Measurements from ENCODE around the gene OPN4. TPM values are rescaled to one million over a fixed set of nuclear protein-coding genes. Genes with fewer than 3 reads are reported as not detected.

The OPN4 gene
- total and polyA plus RNA-seq, 9 of the 15 experiments (the other 6 are each of a cell fraction or from before 2014, with no cell fraction given): not detected

- Histone ChIP-seq H4K20me1 (replicated peaks; ENCODE audit: control insufficient read depth, insufficient read depth, low read length) (no peaks in the 10 kb centered on the region), H3K9me1 (ENCODE audit: control insufficient read depth, insufficient read depth, low read length) (no peaks in the 10 kb centered on the region), H3K9me3 (replicated peaks; ENCODE audit: control insufficient read depth, insufficient read depth, low read depth, low read length) (no peaks in the 10 kb centered on the region), H3K4me2 (ENCODE audit: insufficient read depth, low read length) (no peak overlapping the region), H3K27me3 (ENCODE audit: control insufficient read depth in 2 of 2, insufficient read depth in 2 of 2, low read length in 2 of 2) (peaks cover 7 to 29% of the 10 kb centered on the region in 2 experiments; a peak in 4 of 5 replicates), H3K9ac (ENCODE audit: insufficient read depth in 1 of 2, low read depth in 2 of 2, low read length in 2 of 2) (peak overlapping the region in 1 of 2 experiments; percentile 13; a peak in 1 of 4 replicates), H3K27ac (ENCODE audit: extremely low read depth, low read depth, low read length) (no peak overlapping the region), H3K4me1 (replicated peaks in 1 of 2; ENCODE audit: control insufficient read depth in 2 of 2, insufficient read depth in 2 of 2, low read length in 2 of 2) (peaks cover 3 to 32% of the 10 kb centered on the region in 2 experiments; a peak in 4 of 5 replicates), H3K36me3 (ENCODE audit: control insufficient read depth, insufficient read depth, low read length) (no peaks in the 10 kb centered on the region), H2AFZ (ENCODE audit: low read depth, low read length) (no peak overlapping the region), H3K4me3 (no peak overlapping the region), H3K79me2 (ENCODE audit: control insufficient read depth, insufficient read depth, low read length) (no peaks in the 10 kb centered on the region)
- ATAC-seq (peak; percentile 75), FAIRE-seq (no peak), DNase-seq (ENCODE audit: extremely low read depth in 1 of 4, low spot score in 3 of 4) (peak; percentile 28 to 38 (median 36))
- WGBS (ENCODE audit: insufficient coverage, low coverage, missing lambda C conversion rate): 0% methylated on average over 9 of the region's 9 CpGs
- no TSS peak for BruUV-seq (replicated peaks)
- in situ Hi-C loops (cut with MboI): no loop called here
- POLR2A ChIA-PET: interaction anchor here (0.5 to 1.2 kb wide), 6 partner anchors 18 to 369 kb away, joined by 3 to 4 read pairs (median 4); no protein-coding TSS in a partner anchor
- intact Hi-C loops (cut with micrococcal nuclease): no loop called here
- CTCF ChIA-PET (ENCODE audit: low intra/inter-chr PET ratio): no interaction called here
- TF ChIP-seq SMC3 (conservative IDR thresholded peaks at IDR 0.05; ENCODE audit: insufficient read depth, low read depth, low read length) (0 out of 2 replicates have a peak, but pooled peaks have one; percentile 16), SRF (CRISPR knock-in tag; IDR thresholded peaks at IDR 0.05) (peak in 1 of 2 experiments; percentile 30; a peak in 1 of 4 replicates), ZNF184 (CRISPR knock-in tag; IDR thresholded peaks at IDR 0.05) (no peak), ZNF165 (CRISPR knock-in tag; IDR thresholded peaks at IDR 0.05; ENCODE audit: borderline replicate concordance) (no peak), MAZ (CRISPR knock-in tag; conservative IDR thresholded peaks at IDR 0.05 in 1 of 2, IDR thresholded peaks at IDR 0.05 in 1 of 2) (peak; percentile 72 to 84; a peak in 3 of 4 replicates), TFAP4 (CRISPR knock-in tag; IDR thresholded peaks at IDR 0.05; ENCODE audit: borderline replicate concordance) (peak; percentile 27; the same call in 1 of the 2 replicates), VEZF1 (CRISPR knock-in tag; IDR thresholded peaks at IDR 0.05) (peak; percentile 42; the same call in 1 of the 2 replicates), SRSF7 (optimal IDR thresholded peaks at IDR 0.05; ENCODE audit: low read depth, low read length) (no peak), RAD21 (CRISPR knock-in tag; conservative IDR thresholded peaks at IDR 0.05 in 1 of 2, IDR thresholded peaks at IDR 0.05 in 1 of 2) (peak; percentile 39 to 65), BHLHE40 (IDR thresholded peaks at IDR 0.05; ENCODE audit: low read length) (no peak), MEF2D (tag; conservative IDR thresholded peaks at IDR 0.05; ENCODE audit: low read depth) (peak; percentile 88), CTCF (IDR thresholded peaks at IDR 0.05 in 2 of 3, conservative IDR thresholded peaks at IDR 0.05 in 1 of 3; ENCODE audit: insufficient read depth in 2 of 3, low read depth in 1 of 3, low read length in 3 of 3) (peak; percentile 58 to 59 (median 58))
Observed at GRCh38 chr10:86684331-86685097, 30.2 kb downstream of the OPN4 start.
